ENCODE results near the gene SETDB2. TPM values are rescaled to one million over a fixed set of nuclear protein-coding genes. Genes with fewer than 3 reads are reported as not detected.
A peak's percentile ranks its signal among the peaks of the same experiment; 100 is the strongest.

The SETDB2 gene
- total and polyA plus RNA-seq, 8 donors, result 3.1 to 8.9 (median 6.4) TPM

DNA sequence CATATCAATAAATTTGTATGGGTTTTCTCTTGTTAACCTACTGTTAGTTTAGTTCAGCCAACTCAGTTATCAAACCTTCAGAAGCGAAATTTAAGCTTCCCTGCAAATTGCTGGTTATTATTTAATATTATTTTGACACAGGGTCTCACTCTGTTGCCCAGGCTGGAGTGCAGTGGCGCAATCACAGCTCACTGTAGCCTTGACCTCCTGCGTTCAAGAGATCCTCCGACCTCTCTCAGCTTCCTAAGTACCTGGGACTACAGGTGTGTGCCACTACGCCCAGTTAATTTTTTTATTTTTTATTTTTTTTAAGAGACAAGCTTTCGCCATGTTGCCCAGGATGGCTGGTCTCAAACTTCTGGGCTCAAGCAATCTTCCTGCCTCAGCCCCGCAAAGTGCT lies 6.4 kb upstream of the SETDB2 start:
- H3K27me3 ChIP-seq, result no peaks in the 10 kb centered on the region
- DNase-seq (no peak), FAIRE-seq (no peak), ATAC-seq (no peak)
- no peak overlapping the region for H3K27ac ChIP-seq
- intact Hi-C loops (cut with DNase I), result loop anchor here in 1 of 3 donors (5.0 kb wide), 1 partner anchor 135 kb away; no protein-coding TSS in a partner anchor
- WGBS, 2 donors, result 77 to 80% methylated on average over 7 of the region's 7 CpGs
- no peaks in the 10 kb centered on the region for H3K4me1 ChIP-seq
- TF ChIP-seq, protein P1, sequence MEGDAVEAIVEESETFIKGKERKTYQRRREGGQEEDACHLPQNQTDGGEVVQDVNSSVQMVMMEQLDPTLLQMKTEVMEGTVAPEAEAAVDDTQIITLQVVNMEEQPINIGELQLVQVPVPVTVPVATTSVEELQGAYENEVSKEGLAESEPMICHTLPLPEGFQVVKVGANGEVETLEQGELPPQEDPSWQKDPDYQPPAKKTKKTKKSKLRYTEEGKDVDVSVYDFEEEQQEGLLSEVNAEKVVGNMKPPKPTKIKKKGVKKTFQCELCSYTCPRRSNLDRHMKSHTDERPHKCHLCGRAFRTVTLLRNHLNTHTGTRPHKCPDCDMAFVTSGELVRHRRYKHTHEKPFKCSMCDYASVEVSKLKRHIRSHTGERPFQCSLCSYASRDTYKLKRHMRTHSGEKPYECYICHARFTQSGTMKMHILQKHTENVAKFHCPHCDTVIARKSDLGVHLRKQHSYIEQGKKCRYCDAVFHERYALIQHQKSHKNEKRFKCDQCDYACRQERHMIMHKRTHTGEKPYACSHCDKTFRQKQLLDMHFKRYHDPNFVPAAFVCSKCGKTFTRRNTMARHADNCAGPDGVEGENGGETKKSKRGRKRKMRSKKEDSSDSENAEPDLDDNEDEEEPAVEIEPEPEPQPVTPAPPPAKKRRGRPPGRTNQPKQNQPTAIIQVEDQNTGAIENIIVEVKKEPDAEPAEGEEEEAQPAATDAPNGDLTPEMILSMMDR (IDR thresholded peaks at IDR 0.05), result no peak
- H3K9me3 ChIP-seq, result no peaks in the 10 kb centered on the region
- H3K36me3 ChIP-seq, result no peaks in the 10 kb centered on the region
- no peak overlapping the region for H3K4me3 ChIP-seq

DNA sequence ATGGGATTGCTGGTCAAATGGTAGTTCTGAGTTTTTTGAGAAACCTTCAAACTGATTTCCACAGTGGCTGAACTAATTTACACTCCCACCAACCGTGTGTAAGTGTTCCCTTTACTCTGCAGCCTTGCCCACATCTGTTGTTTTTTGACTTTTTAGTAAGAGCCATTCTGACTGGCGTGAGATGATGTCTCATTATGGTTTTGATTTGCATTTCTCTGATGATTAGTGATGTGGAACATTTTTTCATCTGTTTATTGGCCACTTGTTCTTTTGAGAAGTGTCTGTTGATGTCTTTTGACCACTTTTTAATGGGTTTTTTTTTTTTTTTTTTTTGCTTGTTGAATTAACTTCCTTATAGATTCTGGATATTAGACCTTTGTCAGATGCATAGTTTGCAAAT lies 4.5 kb upstream of the SETDB2 start:
- no peak for DNase-seq
- peaks cover 0 to 4% (median 0%) of the 10 kb centered on the region in 3 donors for H3K4me1 ChIP-seq
- no peaks in the 10 kb centered on the region for H3K27me3 ChIP-seq
- no peaks in the 10 kb centered on the region for H3K9me3 ChIP-seq
- TF ChIP-seq, protein P1 (IDR thresholded peaks at IDR 0.05), result no peak
- ATAC-seq, result no peak
- no peak for FAIRE-seq
- intact Hi-C loops (cut with DNase I), result loop anchor here in 1 of 3 donors (5.0 kb wide), 1 partner anchor 137 kb away; no protein-coding TSS in a partner anchor
- no peak overlapping the region for H3K4me3 ChIP-seq
- no peaks in the 10 kb centered on the region for H3K36me3 ChIP-seq
- 69 to 82% methylated on average over 2 of the region's 2 CpGs for WGBS, 2 donors
- no peak overlapping the region for H3K27ac ChIP-seq

DNA sequence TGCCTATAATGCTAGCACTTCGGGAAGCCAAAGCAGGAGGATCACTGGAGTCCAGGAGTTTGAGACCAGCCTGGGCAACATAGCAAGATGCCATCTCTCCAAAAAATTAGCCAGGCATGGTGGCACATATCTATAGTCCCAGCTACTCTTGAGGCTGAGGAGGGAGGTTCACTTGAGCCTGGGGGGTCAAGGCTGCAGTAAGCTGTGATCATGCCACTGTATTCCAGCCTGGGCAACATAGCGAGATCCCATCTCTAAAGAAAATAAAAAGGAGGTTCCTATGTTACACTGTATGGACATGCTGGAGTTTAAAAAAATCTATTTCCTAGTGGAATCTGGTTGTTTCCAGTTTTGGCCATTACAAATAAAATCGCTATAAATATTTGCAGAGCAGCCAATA lies 2.8 kb upstream of the SETDB2 start:
- intact Hi-C loops (cut with DNase I), result no loop called here
- Histone ChIP-seq H3K9me3 (no peaks in the 10 kb centered on the region), H3K4me3 (no peak overlapping the region), H3K4me1 (peaks cover 0 to 11% (median 8%) of the 10 kb centered on the region in 3 donors), H3K36me3 (no peaks in the 10 kb centered on the region), H3K27me3 (no peaks in the 10 kb centered on the region), H3K27ac (no peak overlapping the region)
- DNase-seq (no peak), ATAC-seq (no peak), FAIRE-seq (no peak)
- TF ChIP-seq, protein P1 (IDR thresholded peaks at IDR 0.05), result no peak
- WGBS, 2 donors, result 92 to 97% methylated on average over 3 of the region's 3 CpGs

DNA sequence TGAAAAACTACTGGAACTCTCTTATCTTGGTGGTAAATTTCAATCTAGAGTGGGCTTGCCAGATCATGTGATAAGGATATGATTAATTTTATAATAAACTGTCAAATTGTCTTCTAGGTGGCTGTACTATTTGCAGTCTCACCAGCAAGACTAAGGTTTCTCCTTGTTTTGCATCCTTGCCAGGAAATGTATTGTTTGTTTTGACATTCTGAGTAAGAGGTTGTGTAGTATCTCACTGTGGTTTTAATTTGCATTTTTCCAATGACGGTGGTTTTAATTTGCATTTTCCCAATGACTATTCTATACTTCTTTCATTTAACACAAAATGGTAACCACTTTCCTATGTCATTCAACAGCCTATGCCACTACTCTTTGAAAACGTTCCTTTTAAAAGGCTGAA lies 2.2 kb upstream of the SETDB2 start:
- DNase-seq (no peak), ATAC-seq (no peak), FAIRE-seq (no peak)
- no peaks in the 10 kb centered on the region for H3K9me3 ChIP-seq
- 65 to 79% methylated on average over 2 of the region's 2 CpGs for WGBS, 2 donors
- no peaks in the 10 kb centered on the region for H3K36me3 ChIP-seq
- H3K27me3 ChIP-seq, result no peaks in the 10 kb centered on the region
- TF ChIP-seq, protein P1 (IDR thresholded peaks at IDR 0.05), result no peak
- H3K4me1 ChIP-seq, result peaks cover 0 to 13% (median 12%) of the 10 kb centered on the region in 3 donors
- no peak overlapping the region for H3K4me3 ChIP-seq
- H3K27ac ChIP-seq, result no peak overlapping the region
- intact Hi-C loops (cut with DNase I), result no loop called here

DNA sequence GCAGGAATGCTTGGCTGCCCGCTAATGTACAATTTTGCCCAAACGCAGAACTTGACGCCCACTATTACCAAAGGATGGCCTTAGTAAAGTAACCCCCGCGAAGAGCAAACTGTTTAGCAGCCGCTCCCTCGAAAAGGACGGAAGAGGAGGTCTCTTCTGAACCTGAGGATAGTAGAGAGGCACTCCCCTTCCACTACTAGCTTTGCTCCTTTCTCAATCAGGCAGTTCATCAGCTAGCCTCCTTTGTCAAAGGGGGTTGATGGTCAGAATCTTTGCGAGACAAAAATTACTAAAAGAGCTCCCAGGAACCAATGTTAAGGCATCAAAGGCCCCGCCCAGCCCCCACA lies 744 bp upstream of the SETDB2 start:
- Histone ChIP-seq H3K4me1 (peaks cover 0 to 27% (median 22%) of the 10 kb centered on the region in 3 donors), H3K27ac (peak overlapping the region; percentile 72 to 98 (median 86)), H3K27me3 (no peaks in the 10 kb centered on the region), H3K9me3 (no peaks in the 10 kb centered on the region), H3K4me3 (peak overlapping the region; percentile 22 to 83 (median 50)), H3K36me3 (no peaks in the 10 kb centered on the region)
- TF ChIP-seq, protein P1 (IDR thresholded peaks at IDR 0.05), result no peak
- intact Hi-C loops (cut with DNase I), result no loop called here
- ATAC-seq, result peak in 1 of 4 donors; percentile 3
- DNase-seq, result no peak
- WGBS, 2 donors, result 5 to 6% methylated on average over 10 of the region's 10 CpGs
- no peak for FAIRE-seq

All from pancreas (tissue), 10 donors.